HUES64 (cell line): ENCODE results near the gene OR6S1.
"Not testable (repeated sequence)": the region's sequence is repeated elsewhere in the genome, so short reads cannot be mapped to it uniquely, and the experiment has no call there.

Experiments used
- H3K27ac ChIP-seq: 2 replicates; pipeline ENCODE4 v1.7.0; 2013; ENCODE audit warnings: low read depth, low read length, inconsistent platforms
- H3K27me3 ChIP-seq: 2 replicates; pipeline ENCODE4 v1.6.1; 2013; ENCODE audit warnings: mild to moderate bottlenecking, low read length; ENCODE audit not compliant: insufficient read depth
- H3K36me3 ChIP-seq: 2 replicates; pipeline ENCODE4 v1.6.1; 2013; ENCODE audit warnings: mild to moderate bottlenecking, low read length; ENCODE audit not compliant: insufficient read depth
- H3K4me1 ChIP-seq: 2 replicates; pipeline ENCODE4 v1.6.1; 2013; ENCODE audit warnings: mild to moderate bottlenecking, low read length, moderate library complexity; ENCODE audit not compliant: insufficient read depth
- H3K4me3 ChIP-seq: 2 replicates; pipeline ENCODE4 v1.5.1; 2013; ENCODE audit warnings: mild to moderate bottlenecking, low read length, moderate library complexity
- H3K9ac ChIP-seq: 2 replicates; pipeline ENCODE4 v1.6.1; 2013; ENCODE audit warnings: mild to moderate bottlenecking, low read depth, low read length
- H3K9me3 ChIP-seq: 2 replicates; pipeline ENCODE4 v1.6.1; 2013; ENCODE audit warnings: low read depth, low read length; ENCODE audit not compliant: insufficient read depth
- WGBS: fragments of 150-250, 120-280 bp; methylation state at CpG from one replicate; pipeline ENCODE4 v1.1.7; 2013; ENCODE audit warnings: missing lambda C conversion rate; 5-methylcytosine and 5-hydroxymethylcytosine counted together

Gene OR6S1

DNA sequence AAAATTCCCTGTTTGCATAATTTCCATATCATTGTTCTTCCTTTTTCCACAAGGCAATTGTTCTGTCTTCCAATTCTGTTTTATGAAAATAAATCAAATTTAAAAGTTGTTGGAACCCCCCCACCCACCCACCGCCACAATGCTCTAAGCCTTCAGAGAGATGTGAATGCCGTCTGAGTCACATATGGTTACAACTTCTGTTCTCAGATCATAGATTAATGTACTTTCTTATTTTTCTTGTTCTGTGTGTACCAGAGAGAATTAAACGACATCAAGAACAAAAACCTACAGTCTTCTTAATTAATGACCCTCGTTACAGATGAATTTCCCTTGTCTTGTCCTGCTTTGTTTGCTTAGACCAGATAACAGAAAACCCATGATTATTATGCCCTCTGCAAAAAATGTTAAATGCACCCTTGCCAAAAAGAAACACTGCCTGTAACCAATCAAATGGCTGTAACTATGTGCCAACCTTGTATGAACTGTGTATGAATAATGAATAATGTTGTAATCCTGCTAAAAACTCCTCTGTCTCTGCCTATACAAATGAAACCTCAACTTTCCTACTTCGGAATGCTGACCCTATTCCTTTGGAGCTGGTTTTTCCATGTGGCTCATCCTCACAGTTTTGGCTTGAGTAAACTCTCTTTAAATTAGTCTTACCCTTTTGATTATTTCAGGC, 14.0 kb downstream of the OR6S1 start:
- Histone ChIP-seq H3K9me3 (no peaks in the 10 kb centered on the region), H3K9ac (no peak overlapping the region), H3K4me3 (peak overlapping the region; percentile 71), H3K27ac (no peak overlapping the region), H3K36me3 (no peaks in the 10 kb centered on the region), H3K27me3 (peaks cover 41% of the 10 kb centered on the region), H3K4me1 (peaks cover 17% of the 10 kb centered on the region)
- 57% methylated on average over 3 of the region's 5 CpGs for WGBS

DNA sequence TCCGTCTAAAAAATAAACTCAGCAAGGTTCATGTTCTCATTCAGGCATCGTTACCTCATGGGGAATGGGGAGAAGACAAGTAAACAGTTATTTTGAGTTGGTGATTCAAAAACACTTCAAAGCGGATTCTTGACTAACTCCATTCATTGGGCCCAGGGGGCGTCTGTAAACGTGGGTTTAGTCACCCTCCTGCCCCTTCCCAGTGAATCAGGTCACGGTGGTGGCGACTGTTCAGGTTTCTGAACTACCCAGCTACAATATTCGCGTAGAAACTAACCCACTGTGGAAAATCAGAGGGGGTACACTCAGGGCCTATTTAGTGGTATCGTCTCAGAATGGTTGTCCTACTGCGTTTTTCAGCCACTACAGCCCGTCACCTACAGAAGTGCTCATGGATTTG, 15.2 kb downstream of the OR6S1 start:
- 40% methylated on average over 12 of the region's 12 CpGs for WGBS
- Histone ChIP-seq H3K27me3 (peaks cover 34% of the 10 kb centered on the region), H3K27ac (no peak overlapping the region), H3K4me1 (peaks cover 14% of the 10 kb centered on the region), H3K9me3 (no peaks in the 10 kb centered on the region), H3K9ac (no peak overlapping the region), H3K36me3 (no peaks in the 10 kb centered on the region), H3K4me3 (peak overlapping the region; percentile 71)

DNA sequence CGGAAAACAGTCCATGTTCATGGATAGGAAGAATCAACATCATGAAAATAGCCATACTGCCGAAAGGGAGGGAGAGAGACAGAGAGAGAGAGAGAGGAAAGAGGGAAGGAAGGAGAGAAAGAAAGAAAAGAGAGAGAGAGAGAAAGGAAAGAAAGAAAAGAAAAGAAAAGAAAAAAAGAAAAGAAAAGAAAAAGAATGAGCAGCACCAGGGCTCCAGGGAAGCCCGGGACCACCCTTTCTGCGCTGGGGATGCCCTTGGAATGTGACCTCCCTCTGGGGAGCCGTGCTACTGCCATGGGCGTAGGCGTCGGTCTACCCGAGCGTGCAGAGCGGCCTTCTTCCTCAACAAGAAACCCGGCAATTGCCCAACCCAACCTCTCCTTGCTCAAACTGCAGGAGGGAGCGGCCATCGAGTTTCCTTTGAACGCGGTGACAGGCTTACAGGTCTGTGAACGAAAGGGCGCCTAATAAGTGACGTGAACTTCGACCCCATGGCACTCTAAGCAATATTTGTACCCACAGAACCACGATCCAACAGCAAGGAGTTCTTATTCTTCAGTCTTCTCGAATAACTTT, 16.9 kb downstream of the OR6S1 start:
- Histone ChIP-seq H3K36me3 (no peaks in the 10 kb centered on the region), H3K4me3 (peak overlapping the region; percentile 71), H3K4me1 (peaks cover 13% of the 10 kb centered on the region), H3K27ac (peak overlapping the region; percentile 14; the same call in 1 of the 2 replicates), H3K27me3 (peaks cover 29% of the 10 kb centered on the region), H3K9ac (peak overlapping the region; percentile 25), H3K9me3 (no peaks in the 10 kb centered on the region)
- WGBS, result 5% methylated on average over 22 of the region's 22 CpGs

DNA sequence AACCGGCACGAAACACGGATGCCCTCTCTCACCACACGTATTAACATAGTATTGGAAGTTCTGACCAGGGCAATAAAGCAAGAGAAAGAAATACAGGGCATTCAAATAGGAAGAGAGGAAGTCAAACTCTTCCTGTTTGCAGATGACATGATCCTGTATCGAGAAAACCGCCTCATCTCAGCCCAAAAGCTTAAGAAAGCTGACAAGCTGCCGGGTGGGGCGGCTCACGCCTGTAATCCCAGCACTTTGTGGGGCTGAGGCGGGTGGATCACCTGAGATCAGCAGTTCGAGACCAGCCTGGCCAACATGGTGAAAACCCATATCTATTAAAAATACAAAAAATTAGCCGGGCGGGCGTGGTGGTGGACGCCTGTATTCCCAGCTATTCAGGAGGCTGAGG, 17.7 kb downstream of the OR6S1 start:
- H3K36me3 ChIP-seq, result no peaks in the 10 kb centered on the region
- peaks cover 23% of the 10 kb centered on the region for H3K27me3 ChIP-seq
- H3K27ac ChIP-seq, result no peak overlapping the region
- H3K4me3 ChIP-seq, result peak overlapping the region; percentile 71
- peaks cover 13% of the 10 kb centered on the region for H3K4me1 ChIP-seq
- WGBS, result 90% methylated on average over 15 of the region's 15 CpGs
- no peak overlapping the region for H3K9ac ChIP-seq
- no peaks in the 10 kb centered on the region for H3K9me3 ChIP-seq

DNA sequence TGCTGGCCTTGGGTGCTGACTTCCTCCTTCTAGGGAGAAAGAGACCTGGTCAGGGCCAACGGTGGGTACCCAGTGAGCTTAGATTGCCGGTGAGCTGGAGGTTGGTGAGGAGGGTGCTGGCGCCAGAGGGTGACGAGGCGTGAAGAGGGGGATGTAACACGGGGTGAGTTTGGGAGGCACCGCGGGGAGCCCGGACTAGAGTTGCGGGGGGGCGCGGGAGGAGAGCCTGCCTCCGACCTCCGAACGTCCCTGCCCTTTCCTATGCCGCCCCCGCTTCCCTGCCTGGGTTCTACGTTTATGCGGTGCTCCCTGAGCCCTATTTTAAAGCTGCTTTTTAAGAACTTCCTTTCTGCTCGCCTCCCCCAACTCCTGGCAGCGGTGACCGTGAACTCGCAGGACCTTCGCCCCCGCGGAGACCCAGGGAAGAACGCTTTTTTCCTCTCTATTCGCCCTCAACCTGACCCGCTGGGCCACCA, 18.6 kb downstream of the OR6S1 start:
- peaks cover 12% of the 10 kb centered on the region for H3K4me1 ChIP-seq
- H3K4me3 ChIP-seq, result peak overlapping the region; percentile 40
- peaks cover 17% of the 10 kb centered on the region for H3K27me3 ChIP-seq
- no peaks in the 10 kb centered on the region for H3K36me3 ChIP-seq
- H3K27ac ChIP-seq, result no peak overlapping the region
- WGBS, result 43% methylated on average over 29 of the region's 29 CpGs
- no peaks in the 10 kb centered on the region for H3K9me3 ChIP-seq
- no peak overlapping the region for H3K9ac ChIP-seq

DNA sequence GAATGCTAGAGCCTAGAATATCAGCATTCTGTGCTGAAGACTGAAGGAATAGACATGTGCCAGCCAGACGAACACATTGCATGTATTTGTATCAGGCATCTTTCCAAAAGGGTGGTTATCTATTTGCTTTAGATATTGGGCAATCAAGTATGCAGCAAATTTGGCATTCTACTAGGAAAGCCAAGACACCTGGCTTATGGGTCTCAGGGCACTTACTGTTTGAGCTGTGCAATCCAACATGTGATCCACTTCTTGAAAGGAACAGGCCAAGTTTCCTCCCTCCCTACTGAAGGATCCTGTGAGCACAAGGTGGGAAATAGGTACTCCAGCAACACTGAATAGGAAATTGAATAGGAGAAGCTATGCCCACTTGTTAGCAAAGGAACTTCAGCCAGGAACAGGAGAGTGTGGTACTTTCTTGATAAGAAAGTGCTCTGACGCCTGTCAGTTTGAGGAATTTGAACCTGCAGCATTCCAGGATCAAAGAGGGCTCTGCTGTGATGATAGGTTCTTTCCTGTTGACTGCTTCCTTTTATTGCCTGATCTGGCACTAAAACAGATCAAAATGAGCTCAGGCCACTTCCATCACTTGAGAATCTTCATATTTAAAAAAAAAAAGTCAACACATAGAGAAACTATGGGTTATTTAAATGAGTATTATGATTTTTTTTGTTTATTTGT, 20.6 kb downstream of the OR6S1 start:
- no peaks in the 10 kb centered on the region for H3K9me3 ChIP-seq
- H3K27me3 ChIP-seq, result no peaks in the 10 kb centered on the region

DNA sequence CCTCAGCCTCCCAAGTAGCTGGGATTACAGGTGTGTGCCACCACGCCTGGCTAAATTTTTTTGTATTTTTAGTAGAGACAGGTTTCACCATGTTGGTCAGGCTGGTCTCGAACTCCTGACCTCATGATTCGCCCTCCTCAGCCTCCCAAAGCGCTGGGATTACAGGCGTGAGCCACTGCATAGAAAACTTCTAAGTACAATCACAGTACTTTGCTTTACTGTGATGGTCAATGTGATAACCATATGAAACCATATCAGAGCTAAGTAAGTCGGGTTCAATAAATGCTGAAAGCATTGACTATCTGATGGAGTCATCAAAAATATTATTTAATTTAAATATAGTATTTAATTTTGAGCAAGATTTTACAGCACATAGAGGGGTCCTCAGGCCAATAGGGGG, 21.8 kb downstream of the OR6S1 start:
- H3K4me1 ChIP-seq, H3K9me3 ChIP-seq, H3K4me3 ChIP-seq, H3K36me3 ChIP-seq, H3K27ac ChIP-seq, H3K9ac ChIP-seq, H3K27me3 ChIP-seq: not testable (repeated sequence)
- 98% methylated on average over 5 of the region's 6 CpGs for WGBS

More for the DNA sequence above, 20.6 kb downstream of the OR6S1 start:
- Histone ChIP-seq H3K27ac (no peak overlapping the region), H3K9ac (no peak overlapping the region), H3K4me3 (no peak overlapping the region), H3K36me3 (no peaks in the 10 kb centered on the region), H3K4me1 (no peaks in the 10 kb centered on the region)
- WGBS, result 84% methylated on average over 2 of the region's 2 CpGs

DNA sequence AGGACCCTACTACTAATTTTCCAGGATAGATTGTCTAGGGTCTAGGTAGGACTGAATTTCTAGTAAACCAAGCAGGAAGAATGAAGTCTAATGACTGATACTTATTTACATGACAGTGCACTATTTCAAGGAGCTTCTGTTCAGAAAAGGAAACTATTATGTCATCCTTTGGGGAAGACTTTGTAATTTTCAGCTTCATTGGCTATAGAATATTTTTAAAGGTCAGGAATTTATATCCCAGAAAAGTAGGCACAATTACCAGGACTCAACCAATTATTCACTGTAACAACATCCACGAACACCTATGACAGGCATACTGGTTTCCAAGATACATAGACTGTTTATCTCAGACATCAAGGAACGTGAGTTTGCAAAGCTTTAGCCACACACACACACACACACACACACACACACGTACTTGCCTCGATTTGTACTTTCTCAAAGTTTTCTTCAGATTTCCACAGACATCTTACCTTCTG, 23.2 kb downstream of the OR6S1 start:
- WGBS, result 88% methylated on average over 4 of the region's 4 CpGs
- Histone ChIP-seq H3K27me3 (no peaks in the 10 kb centered on the region), H3K27ac (no peak overlapping the region), H3K9ac (no peak overlapping the region), H3K4me1 (peaks cover 5% of the 10 kb centered on the region), H3K9me3 (no peaks in the 10 kb centered on the region), H3K36me3 (no peaks in the 10 kb centered on the region), H3K4me3 (no peak overlapping the region)

DNA sequence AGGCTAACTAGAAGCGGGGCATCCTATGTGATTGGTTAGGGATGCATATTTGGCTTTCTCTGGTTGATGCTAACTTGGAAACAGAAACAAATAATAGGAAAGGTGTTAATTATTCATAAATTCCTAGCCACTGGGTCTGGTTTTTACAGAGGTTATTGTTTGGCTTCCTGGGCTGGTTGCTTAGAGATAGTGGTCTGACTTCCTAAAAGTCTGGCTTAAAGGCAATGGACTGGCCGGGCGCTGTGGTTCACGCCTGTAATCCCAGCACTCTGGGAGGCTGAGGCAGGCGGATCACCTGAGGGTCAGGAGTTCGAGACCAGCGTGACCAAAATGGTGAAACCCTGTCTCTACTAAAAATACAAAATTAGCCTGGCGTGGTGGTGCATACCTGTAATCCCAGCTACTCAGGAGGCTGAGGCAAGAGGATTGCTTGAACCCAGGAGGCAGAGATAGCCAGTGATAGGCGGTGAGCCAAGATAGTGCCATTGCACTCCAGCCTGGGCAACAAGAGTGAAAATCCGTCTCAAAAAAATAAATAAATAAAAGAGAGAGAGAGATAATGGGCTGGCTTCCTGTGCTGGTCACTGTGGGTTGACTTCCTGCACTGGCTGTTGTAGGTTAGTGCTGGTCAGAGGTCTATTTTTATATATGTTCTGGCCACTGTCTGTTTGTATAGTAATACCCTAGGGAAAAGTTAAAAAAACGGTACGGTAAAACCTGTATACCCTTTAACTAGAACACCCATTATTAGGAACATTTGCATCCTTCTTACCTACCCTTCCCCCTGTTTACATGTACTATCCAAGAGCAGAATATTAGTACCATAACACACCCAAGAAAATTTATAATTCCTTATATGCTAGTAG, 24.1 kb downstream of the OR6S1 start:
- Histone ChIP-seq H3K9ac (no peak overlapping the region), H3K36me3 (no peaks in the 10 kb centered on the region), H3K9me3 (no peaks in the 10 kb centered on the region), H3K4me1 (peaks cover 11% of the 10 kb centered on the region), H3K4me3 (no peak overlapping the region), H3K27me3 (no peaks in the 10 kb centered on the region), H3K27ac (no peak overlapping the region)
- WGBS, result 90% methylated on average over 12 of the region's 12 CpGs

DNA sequence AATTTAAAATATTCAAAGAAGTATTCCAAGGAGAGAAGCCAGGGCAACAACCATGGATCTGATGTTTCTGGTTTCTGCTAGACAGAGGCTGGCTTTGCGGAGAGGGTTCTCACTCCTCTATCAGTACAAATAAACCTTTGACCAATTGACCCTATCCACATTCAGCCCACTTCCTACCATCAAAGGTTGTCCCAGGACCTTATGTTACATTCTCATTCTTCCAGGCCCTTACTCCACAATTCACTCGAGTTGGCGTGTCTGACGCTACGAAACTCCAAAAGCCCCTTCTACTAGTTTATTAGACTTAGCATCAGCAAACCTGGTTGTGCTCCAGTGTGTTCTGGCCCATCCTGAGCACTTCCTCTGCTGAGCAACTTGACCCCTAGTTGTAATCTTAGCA, 25.5 kb downstream of the OR6S1 start:
- Histone ChIP-seq H3K4me1 (peaks cover 11% of the 10 kb centered on the region), H3K27me3 (no peaks in the 10 kb centered on the region), H3K36me3 (no peaks in the 10 kb centered on the region), H3K9me3 (no peaks in the 10 kb centered on the region), H3K27ac (no peak overlapping the region), H3K4me3 (no peak overlapping the region), H3K9ac (no peak overlapping the region)
- 93% methylated on average over 5 of the region's 5 CpGs for WGBS
